Measurements from ENCODE around the gene PRRC2C.

GRCh38 chr1:171515299-171515698 is 30.0 kb downstream of the PRRC2C start:
- TF ChIP-seq CTCF (conservative IDR thresholded peaks at IDR 0.05; ENCODE audit: low read length) (no peak), EZH2phosphoT487 (IDR thresholded peaks at IDR 0.05; ENCODE audit: borderline replicate concordance, low read depth, low read length) (no peak)

Data from OCI-LY7 (cell line).